Measurements from ENCODE around the gene CCDC187.

The CCDC187 gene

GRCh38 chr9:136208675-136209074 lies 95.2 kb downstream of the CCDC187 start:
- TF ChIP-seq JUND (IDR thresholded peaks at IDR 0.05; ENCODE audit: low read depth): no peak
- in situ Hi-C loops (cut with HindIII; ENCODE audit: low pct_unique_long_range_greater_than_20kb, low sequenced_read_pairs): no loop called here
- DNase-seq (ENCODE audit: low read depth in 1 of 2, low spot score in 1 of 2): no peak

- no peak for DNase-seq (ENCODE audit: low read depth in 1 of 2, low spot score in 1 of 2)
- in situ Hi-C loops (cut with HindIII; ENCODE audit: low pct_unique_long_range_greater_than_20kb, low sequenced_read_pairs): no loop called here
- TF ChIP-seq JUND (IDR thresholded peaks at IDR 0.05; ENCODE audit: low read depth): no peak
Measured at GRCh38 chr9:136207616-136208015, 96.3 kb downstream of the CCDC187 start.

GRCh38 chr9:136206602-136207275 lies 97.2 kb downstream of the CCDC187 start:
- in situ Hi-C loops (cut with HindIII; ENCODE audit: low pct_unique_long_range_greater_than_20kb, low sequenced_read_pairs): no loop called here
- TF ChIP-seq JUND (IDR thresholded peaks at IDR 0.05; ENCODE audit: low read depth): no peak
- no peak for DNase-seq (ENCODE audit: low read depth in 1 of 2, low spot score in 1 of 2)

GRCh38 chr9:136205707-136205992 lies 98.2 kb downstream of the CCDC187 start:
- no peak for TF ChIP-seq JUND (IDR thresholded peaks at IDR 0.05; ENCODE audit: low read depth)
- in situ Hi-C loops (cut with HindIII; ENCODE audit: low pct_unique_long_range_greater_than_20kb, low sequenced_read_pairs): no loop called here
- no peak for DNase-seq (ENCODE audit: low read depth in 1 of 2, low spot score in 1 of 2)

GRCh38 chr9:136204838-136205706 lies 98.8 kb downstream of the CCDC187 start, which contains the start of gene LHX3:
TSS of gene LHX3 (minus strand) at chr9:136205128. CDS start at chr9:136205012, 116 bp downstream.
- no peak for DNase-seq (ENCODE audit: low read depth in 1 of 2, low spot score in 1 of 2)
- in situ Hi-C loops (cut with HindIII; ENCODE audit: low pct_unique_long_range_greater_than_20kb, low sequenced_read_pairs): no loop called here
- no peak for TF ChIP-seq JUND (IDR thresholded peaks at IDR 0.05; ENCODE audit: low read depth)

- TF ChIP-seq JUND (IDR thresholded peaks at IDR 0.05; ENCODE audit: low read depth): no peak
- in situ Hi-C loops (cut with HindIII; ENCODE audit: low pct_unique_long_range_greater_than_20kb, low sequenced_read_pairs): no loop called here
- no peak for DNase-seq (ENCODE audit: low read depth in 1 of 2, low spot score in 1 of 2)
Measured at GRCh38 chr9:136204145-136204805, 99.6 kb downstream of the CCDC187 start.

- in situ Hi-C loops (cut with HindIII; ENCODE audit: low pct_unique_long_range_greater_than_20kb, low sequenced_read_pairs): no loop called here
- no peak for DNase-seq (ENCODE audit: low read depth in 1 of 2, low spot score in 1 of 2)
- no peak for TF ChIP-seq JUND (IDR thresholded peaks at IDR 0.05; ENCODE audit: low read depth)
Measured at GRCh38 chr9:136203408-136204144, 100.3 kb downstream of the CCDC187 start.

- in situ Hi-C loops (cut with HindIII; ENCODE audit: low pct_unique_long_range_greater_than_20kb, low sequenced_read_pairs): no loop called here
- DNase-seq (ENCODE audit: low read depth in 1 of 2, low spot score in 1 of 2): no peak
- no peak for TF ChIP-seq JUND (IDR thresholded peaks at IDR 0.05; ENCODE audit: low read depth)
Measured at GRCh38 chr9:136202454-136203407, 101.2 kb downstream of the CCDC187 start.

- in situ Hi-C loops (cut with HindIII; ENCODE audit: low pct_unique_long_range_greater_than_20kb, low sequenced_read_pairs): no loop called here
- no peak for TF ChIP-seq JUND (IDR thresholded peaks at IDR 0.05; ENCODE audit: low read depth)
- DNase-seq (ENCODE audit: low read depth in 1 of 2, low spot score in 1 of 2): no peak
Measured at GRCh38 chr9:136201609-136202453, 102.1 kb downstream of the CCDC187 start.

GRCh38 chr9:136201174-136201573 lies 102.7 kb downstream of the CCDC187 start:
- no peak for TF ChIP-seq JUND (IDR thresholded peaks at IDR 0.05; ENCODE audit: low read depth)
- in situ Hi-C loops (cut with HindIII; ENCODE audit: low pct_unique_long_range_greater_than_20kb, low sequenced_read_pairs): no loop called here
- no peak for DNase-seq (ENCODE audit: low read depth in 1 of 2, low spot score in 1 of 2)

- in situ Hi-C loops (cut with HindIII; ENCODE audit: low pct_unique_long_range_greater_than_20kb, low sequenced_read_pairs): no loop called here
- TF ChIP-seq JUND (IDR thresholded peaks at IDR 0.05; ENCODE audit: low read depth): no peak
- DNase-seq (ENCODE audit: low read depth in 1 of 2, low spot score in 1 of 2): no peak
Measured at GRCh38 chr9:136200424-136200823, 103.5 kb downstream of the CCDC187 start.

Data from T47D (cell line).